Peyer's patch (tissue), 4 donors: Measurements from ENCODE around the gene DRD2.

Source experiments
- POLR2A ChIP-seq, 2 donors: fragments of 450-650 bp; IDR thresholded peaks; one replicate each; pipeline ENCODE4 v1.5.1; 2017; ENCODE audit warnings: antibody characterized with exemption in 2 of 2, mild to moderate bottlenecking in 2 of 2, moderate library complexity in 2 of 2
- TF ChIP-seq, protein P1 (sequence below), 6 experiments: fragments of 450-650 bp in 4 of 6; fragments of 200-600 bp in 2 of 6; sonication (generic) in 1 of 6; IDR thresholded peaks; one replicate each; pipeline ENCODE4 v1.5.1; 2017 to 2019; ENCODE audit warnings: antibody characterized with exemption in 6 of 6, mild to moderate bottlenecking in 3 of 6, moderate library complexity in 1 of 6

DNA sequence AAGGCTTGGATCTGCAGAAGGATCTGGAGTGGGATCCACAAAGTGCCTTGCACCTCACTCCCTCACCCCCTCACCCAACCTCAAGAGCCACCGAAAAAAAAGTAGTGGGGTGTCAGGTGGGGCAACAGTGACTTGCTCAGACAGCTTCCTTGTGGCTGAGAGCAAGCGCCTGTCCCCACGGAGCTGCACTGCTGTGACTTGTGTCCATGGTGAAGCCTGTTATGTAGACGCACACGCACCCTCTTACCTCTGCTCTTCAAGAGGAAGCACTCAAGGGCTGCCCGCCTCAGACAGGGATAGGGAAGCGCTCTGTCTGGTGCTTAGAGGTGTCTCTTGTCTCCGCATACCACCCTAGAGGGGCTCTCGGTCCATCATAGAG is 1.2 kb downstream of the DRD2 start:
- TF ChIP-seq, protein P1, sequence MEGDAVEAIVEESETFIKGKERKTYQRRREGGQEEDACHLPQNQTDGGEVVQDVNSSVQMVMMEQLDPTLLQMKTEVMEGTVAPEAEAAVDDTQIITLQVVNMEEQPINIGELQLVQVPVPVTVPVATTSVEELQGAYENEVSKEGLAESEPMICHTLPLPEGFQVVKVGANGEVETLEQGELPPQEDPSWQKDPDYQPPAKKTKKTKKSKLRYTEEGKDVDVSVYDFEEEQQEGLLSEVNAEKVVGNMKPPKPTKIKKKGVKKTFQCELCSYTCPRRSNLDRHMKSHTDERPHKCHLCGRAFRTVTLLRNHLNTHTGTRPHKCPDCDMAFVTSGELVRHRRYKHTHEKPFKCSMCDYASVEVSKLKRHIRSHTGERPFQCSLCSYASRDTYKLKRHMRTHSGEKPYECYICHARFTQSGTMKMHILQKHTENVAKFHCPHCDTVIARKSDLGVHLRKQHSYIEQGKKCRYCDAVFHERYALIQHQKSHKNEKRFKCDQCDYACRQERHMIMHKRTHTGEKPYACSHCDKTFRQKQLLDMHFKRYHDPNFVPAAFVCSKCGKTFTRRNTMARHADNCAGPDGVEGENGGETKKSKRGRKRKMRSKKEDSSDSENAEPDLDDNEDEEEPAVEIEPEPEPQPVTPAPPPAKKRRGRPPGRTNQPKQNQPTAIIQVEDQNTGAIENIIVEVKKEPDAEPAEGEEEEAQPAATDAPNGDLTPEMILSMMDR (IDR thresholded peaks at IDR 0.05), result no peak
- TF ChIP-seq POLR2A (IDR thresholded peaks at IDR 0.05), result no peak
